Measurements from ENCODE around the gene LEMD1.
A peak's percentile ranks its signal among the peaks of the same experiment; 100 is the strongest.
"Not testable (repeated sequence)": the region's sequence is repeated elsewhere in the genome, so short reads cannot be mapped to it uniquely, and the experiment has no call there.

The LEMD1 gene

DNA sequence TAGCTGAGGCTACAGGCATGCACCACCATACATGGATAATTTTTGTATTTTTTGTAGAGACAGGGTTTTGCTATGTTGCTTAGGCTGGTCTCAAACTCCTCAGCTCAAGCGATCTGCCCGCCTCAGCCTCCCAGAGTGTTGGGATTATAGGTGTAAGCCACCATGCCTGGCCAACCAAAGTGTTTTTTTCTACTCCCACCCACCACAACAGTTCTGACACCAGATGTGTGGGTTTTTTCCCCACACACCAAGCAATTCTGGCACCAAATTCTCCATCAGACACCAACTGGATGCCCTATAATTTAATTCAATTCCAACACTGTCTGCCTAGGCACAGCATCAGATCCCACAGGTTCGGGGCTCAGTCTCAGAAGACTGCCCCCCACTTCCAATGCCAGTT lies 44.5 kb downstream of the LEMD1 start:
- no peak for DNase-seq

DNA sequence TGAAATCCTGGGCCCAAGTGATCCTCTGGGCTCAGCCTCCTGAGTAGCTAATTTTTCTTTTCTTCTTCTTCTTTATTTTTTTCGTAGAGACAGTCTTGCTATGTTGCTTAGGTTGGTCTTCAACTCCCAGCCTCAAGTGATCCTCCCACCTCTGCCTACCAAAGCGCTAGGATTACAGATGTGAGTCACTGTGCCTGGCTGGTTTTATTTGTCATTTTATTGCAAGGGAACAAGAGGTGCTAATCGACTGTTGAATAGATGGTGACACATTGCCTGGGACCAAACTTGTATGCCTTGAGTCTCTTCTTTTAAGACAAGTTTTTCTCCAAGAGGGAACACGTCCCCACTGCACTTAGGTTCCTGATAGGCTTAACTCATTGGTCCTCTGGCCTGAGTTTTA lies 45.1 kb downstream of the LEMD1 start:
- no peak for DNase-seq

DNA sequence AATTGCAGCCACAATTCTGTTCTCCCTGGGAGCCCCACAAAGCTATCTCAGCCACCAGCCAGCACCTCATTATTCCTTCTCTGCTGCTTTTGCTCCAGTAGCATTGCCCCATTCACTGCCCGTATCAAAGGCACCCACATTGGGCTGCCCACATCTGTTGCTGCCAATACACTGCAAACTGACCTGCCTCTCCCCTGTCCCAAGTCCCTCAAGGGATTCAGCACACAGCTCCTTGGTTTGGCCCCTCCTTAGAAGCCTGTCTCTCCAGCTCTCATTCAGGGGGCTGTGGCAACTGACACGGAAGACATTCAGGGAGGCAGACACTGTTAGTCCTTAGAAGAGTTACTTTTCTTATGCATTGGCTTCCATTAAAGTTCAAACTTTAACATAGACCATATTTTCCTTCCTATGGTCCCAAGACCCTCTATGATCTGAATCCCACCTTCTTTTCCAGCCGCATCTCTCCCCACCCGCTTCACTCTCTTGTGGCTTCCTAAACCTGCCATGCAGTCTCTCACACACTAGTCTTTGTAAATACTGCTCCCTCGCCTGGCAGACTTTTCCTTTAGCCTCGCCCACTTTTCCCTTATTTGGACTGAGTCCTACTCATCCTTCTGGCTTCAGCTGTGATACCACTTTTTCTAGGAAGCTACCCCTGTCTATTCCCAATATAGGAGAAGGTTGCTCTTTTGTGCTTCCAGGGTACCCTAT lies 45.9 kb downstream of the LEMD1 start:
- DNase-seq: peak in 1 of 2 experiments; percentile 35

DNA sequence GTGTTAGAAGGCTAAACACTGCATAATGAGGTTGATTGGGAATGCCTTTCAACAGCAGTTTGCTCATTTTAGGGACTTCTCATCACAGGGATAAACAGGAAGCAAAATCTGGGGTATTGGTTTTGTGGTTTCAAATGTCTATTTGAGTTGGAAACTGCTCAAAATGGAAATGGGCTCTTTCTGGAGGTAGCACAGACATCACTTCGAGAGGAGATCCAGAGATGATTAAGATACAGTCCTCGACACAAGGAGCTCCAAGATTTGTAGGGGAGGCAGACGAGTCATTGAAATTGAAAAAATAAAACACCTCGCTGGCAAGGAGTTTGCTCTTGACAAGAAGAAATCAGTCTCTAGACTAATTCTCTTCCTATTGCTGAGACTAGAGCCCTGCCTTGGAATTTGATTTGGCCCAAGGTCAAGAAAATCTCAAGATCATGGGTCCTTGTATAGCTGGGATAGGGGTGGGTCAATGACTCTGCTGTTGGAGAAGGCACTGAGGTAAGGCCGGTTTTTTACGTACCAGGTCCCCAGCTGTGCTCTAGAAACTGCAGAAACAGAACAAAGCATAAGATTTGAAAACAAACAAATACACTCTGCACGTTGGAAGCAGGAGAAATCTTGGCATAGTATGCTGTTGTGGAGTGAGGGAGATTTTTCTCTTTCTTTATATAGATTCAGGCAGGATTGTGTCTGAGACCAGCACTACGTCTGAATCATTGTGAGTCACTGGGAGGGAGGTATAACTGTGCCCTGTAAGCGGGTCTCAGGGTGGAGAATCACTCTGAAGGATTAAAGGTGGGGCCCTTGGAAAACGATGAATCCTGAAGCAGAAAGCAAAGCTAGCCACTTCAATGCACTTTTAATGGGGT lies 47.4 kb downstream of the LEMD1 start:
- no peak for DNase-seq

DNA sequence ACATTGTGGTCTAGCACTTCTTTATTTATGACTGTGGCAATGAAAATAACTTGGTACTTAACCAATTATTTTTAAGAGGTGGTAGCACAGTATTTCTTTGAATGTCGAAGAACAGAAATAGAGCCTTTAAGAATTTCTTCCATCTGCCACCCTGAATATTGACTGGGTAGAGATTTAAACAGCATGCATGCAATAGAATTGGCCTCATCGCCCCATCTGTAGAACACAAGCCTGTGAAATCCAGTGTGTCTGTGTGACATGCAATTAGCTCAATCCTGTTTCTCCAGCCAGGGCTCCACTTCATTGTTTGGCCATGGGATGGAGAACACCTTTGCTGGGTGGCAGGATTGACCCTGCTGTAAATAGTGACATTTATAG lies 48.1 kb downstream of the LEMD1 start:
- DNase-seq: no peak

DNA sequence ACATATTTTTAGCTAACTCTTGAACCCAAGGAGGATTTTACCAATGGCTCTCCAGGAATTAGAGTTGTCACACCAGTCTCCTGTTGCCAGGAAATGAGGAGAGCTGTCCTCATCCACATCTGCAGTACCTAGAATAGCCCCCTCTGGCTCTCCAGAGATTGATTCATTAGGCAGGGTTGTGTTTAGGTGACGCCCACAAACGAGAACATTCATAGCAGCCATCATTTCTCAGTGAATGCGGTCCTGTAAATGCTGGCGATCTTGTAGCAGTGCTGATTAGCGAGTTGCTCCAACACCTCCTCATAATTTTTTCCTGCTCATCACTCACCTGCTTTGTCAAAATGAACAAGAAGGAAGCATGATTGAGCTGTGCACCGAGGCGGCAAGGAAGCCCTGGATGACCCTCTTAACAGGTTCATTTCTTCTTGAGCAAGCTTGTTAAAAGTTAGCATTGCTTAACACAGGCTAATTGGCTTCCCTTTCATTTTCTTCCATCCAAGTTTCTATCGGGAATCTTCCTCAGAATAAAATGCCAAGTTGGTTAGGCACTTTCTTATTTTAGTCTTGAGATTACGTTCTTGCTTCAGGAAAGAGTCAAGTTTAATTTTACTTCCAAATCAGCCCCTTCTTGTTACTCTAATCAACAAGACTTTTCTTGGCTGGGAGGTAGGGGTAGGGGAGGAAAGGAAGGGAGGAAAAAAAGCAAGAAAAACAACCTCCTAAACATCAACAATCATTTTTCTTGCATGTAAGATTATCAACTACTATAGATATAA lies 48.6 kb downstream of the LEMD1 start:
- no peak for DNase-seq

DNA sequence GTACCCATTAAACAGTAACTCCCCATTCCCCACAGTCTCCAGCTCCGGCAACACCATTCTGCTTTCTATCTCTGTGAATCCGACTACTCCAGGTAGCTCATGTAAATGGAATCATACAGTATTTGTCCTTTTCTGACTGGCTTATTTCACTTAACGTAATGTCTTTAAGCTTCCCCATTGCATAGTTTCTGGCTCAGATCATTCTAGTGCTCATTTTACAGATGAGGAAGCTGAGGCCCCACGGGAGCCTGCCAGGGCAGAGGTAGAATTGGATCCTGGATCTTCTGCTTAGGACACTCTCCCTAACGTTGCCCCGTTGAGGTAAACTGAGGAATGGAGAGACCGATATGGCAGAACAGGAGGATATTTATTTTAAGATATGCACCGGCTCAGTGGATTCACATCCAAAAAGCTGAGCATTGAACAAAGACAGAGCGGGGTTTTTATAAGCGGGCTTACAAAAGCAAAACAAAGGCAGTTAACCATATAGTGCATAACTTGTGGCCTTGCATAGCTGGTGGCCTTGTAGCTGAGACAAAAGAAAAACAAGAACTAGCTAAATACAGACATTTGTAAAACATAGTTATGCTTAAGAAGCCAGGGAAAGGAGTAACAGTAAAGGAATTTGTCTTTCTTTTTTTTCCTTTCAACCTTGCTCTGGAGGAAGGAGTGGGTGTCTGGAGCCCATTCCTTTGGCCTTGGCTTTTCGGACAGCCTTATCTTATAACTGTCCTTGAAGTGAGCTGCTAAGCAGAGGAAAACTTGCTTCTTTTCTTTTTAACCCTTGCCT lies 49.8 kb downstream of the LEMD1 start:
- DNase-seq: no peak

DNA sequence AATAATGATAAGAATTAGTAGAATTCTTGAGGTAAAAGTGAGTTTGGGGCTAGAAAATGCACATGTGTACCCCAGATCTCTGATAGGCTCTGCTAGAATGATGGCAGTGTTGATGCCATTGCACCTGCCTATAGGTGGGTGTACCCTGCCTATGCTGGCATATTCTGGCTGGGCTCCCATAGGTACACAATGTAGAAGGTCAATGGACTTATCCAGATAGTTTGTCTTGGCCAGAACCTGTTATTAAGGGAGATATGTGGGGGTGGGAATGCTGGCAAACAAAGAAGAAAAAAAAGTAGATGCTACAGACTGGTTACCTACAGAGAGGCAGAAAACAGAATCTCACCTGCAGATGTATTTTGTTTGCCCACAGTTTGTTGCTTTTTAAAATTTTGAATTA lies 51.1 kb downstream of the LEMD1 start:
- DNase-seq: no peak

DNA sequence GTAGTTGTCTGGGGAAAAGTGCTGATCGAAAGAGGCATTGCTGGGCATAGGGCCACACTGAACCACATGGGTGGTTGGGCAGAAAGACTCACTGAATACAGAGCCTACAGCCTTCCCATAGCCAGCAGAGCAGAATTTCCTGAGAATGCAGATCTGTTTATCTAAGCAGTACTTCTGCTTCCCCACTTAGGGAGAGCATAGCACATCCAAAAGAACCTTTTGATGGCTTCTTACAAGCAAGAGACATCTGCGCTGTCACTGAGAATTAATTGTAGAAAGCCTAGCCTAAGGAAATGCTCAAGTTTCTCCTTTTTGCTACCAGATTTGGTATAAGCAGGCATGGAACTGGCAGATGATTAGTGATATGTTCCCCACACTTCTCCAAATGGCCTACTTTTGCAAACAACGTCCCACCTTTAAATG lies 52.1 kb downstream of the LEMD1 start:
- DNase-seq: no peak

DNA sequence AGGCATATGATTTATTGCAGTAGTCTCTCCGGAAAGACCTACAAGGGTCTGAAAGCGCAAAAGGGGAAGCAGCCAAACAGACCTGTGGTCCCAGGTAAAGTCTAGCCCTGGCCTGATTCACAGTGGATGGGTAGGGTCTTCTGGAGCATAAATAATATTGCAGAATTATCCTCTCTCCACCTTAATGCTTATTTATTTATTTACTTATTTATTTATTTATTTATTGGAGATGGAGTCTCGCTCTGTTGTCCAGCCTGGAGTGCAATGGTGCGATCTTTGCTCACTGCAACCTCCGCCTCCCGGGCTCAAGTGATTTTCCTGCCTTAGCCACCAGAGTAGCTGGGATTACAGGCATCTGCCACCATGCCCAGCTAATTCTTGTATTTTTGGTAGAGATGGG lies 53.4 kb downstream of the LEMD1 start:
- DNase-seq: no peak

DNA sequence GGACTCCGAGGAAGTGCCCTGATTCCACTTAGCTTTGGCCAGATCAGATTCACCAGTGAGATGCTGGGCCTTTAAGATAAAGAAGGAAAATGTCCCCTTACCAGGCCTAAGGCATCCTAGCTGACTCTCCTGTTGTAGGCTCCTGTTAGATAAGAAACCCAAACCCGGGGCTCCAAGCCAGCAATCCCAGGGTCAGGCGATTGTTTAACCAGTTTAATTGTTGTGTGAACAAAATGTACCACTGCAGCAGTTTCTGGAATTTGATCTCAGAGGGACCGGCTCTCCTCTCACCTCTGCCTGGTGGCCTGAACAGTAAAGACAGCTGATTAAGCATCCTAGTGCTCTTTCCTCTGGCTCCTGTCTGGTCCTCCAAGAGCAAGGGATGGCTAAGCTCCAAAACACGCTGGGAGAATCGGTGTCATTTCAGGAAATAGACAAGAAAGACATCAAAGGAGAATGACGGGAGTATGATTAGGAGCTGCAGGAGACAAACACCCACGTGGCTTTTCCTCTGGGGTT lies 55.9 kb downstream of the LEMD1 start:
- DNase-seq: no peak

DNA sequence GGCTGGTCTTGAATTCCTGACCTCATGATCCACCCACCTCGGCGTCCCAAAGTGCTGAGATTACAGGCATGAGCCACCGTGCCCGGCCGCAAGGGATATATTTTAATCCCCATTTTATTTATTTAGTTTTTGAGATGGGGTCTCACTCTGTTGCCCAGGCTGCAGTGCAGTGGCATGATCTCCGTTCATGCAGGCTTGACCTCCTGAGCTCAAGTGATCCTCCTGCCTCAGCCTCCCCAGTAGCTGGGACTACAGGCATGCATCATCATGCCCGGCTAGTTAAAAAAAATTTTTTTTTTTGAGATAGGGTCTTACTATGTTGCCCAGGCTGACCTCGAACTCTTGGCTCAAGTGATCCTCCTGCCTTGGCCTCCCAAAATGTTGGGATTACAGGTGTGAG lies 56.8 kb downstream of the LEMD1 start:
- not testable (repeated sequence) for DNase-seq

DNA sequence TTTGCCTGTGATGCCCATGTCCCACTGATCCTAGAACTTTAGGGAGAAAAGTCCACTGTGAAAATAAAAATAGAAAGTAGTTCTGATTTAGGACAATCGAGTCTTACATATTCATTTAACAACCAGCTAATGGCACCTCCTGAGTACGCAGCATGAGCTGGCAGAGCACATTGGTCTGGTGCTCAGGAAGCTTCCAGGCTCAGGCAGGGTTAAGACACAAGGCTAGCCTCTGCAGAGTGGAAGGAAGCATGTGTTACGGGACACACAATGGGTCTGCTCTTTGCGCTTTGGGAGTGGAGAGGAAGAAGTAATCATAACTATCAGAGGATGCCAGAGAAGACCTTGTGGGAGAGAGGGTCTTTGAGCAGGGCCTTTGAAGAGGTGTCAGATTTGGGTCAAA lies 61.0 kb downstream of the LEMD1 start:
- no peak for DNase-seq

DNA sequence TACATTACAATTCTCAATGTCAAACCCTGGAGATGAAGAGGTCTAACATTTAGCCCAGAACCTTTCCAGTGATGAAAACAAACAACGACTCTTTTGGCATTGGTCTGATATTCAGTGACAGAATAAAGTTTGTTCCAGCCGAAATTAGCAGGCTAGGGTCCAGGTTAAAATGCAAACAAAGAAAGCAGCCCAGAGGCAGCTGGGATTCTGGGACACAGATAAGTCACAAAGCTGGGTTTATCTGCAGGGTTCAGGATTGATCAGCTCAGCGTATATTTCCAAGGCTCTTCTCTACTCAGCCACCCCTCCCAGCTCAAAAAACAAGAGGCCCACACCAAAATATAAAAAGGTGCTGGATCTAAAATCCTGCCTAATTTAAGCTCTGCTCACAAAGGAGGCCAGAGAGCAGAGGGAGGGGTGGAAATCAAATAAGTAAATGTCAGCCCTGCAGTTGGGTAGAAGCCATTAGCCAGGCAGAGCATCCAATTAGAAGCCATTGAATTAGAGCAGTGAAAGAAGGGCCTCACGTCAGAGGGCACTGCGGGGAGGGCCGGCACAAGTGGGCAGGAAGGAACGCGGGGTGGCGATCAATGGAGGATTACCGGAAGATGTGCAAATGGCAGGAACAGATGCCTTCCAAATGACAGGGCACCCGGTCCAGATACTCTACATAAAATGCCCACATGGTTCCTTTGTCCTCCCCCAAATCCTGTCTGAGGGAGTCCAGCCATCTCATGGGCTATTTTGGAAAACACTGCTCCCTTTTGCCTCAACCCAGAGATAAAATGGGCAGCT lies 61.9 kb downstream of the LEMD1 start:
- DNase-seq: no peak

DNA sequence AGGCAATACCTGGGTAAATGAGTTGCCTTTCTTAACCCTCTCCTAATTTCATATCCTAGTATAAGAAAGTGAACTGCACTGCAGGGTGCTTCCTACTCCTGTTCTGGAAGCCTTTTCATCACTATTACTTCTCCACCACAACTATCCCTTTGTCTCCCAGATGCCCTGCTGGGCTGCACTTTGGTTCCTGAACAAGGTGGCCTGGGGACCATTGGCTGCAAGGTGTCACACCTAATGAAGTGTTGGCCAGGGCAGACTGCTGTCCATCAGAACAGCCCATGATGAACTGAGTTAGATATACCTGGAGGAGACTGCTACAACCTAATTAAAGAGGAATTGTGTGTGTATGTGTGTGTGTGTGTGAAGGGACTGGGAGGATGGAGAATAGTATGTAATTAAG lies 63.3 kb downstream of the LEMD1 start:
- DNase-seq: no peak

DNA sequence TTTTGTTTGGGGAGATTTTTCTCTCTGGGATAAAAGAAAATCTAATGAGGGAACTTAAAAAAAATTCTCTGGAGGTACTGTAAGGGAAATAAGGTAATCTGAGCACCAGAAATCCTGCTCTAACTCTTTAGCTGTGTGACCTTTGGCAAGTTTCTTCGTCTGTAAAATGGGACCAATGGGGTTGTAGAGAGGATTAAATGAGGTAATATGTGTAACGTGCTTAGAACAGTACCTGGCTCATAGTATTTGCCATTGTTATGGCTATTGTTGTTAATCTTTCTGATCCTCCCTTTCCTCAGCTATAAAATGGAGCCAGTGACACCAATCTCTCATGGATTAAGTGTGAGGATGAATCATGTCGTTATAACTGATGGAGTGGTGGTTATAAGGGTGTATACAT lies 64.3 kb downstream of the LEMD1 start:
- no peak for DNase-seq

DNA sequence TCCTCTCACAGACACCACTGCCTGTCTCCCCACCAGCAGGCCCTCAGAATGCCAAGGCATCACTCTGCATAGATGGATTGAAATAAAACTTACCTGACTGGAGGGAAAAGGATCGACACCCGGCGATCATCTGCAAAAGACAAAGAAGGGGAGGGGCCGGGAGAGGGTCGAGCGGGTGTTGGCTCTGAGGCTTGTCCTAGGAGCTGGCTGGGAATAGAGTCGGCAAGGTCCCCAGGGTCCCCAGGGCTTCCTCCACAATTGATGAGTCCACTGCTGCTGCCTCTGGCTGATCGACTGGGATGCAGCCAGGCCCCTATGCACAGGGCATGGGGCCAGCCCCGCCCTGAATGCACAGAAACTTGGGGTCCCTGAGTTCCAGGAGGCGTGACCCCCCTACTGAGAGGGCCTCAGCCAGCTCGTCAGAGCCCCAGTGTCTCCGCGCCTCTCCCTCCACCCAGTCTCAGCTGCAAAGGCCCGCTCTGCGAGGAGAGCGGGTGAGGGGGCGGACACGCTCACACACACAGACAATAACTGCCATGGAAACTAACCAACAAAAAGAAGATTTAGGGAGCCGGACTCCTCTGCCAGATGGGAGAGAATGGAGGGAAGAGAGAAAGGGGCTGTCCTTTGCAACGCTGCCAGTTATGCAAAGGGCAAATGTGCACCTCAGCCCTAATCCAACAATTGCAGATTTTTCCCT lies 65.3 kb downstream of the LEMD1 start, which contains the start of gene KLHDC8A:
Gene KLHDC8A, minus strand, starts transcription at position 483 of the 700 bp plus-strand sequence. CDS start 13,318 bp downstream, outside the sequence.
- no peak for DNase-seq

DNA sequence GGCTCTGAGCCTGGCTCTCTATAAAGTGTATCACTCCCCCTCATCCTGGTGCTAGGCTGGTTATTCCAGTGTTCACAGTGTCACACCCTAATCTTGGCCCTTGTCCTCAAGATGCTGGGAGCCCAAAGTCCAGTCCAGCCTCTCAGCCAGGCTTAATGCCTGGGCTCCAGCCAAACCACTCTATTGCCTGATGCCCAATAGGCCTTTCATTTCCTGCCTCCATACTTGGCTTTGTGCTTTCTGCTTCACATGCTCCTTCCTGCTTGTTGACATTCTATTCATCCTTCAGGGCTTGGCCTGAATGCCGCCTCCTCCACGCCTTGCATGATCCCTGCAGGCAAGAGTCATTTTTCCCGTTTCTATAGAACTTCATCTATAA lies 66.8 kb downstream of the LEMD1 start:
- DNase-seq: no peak

DNA sequence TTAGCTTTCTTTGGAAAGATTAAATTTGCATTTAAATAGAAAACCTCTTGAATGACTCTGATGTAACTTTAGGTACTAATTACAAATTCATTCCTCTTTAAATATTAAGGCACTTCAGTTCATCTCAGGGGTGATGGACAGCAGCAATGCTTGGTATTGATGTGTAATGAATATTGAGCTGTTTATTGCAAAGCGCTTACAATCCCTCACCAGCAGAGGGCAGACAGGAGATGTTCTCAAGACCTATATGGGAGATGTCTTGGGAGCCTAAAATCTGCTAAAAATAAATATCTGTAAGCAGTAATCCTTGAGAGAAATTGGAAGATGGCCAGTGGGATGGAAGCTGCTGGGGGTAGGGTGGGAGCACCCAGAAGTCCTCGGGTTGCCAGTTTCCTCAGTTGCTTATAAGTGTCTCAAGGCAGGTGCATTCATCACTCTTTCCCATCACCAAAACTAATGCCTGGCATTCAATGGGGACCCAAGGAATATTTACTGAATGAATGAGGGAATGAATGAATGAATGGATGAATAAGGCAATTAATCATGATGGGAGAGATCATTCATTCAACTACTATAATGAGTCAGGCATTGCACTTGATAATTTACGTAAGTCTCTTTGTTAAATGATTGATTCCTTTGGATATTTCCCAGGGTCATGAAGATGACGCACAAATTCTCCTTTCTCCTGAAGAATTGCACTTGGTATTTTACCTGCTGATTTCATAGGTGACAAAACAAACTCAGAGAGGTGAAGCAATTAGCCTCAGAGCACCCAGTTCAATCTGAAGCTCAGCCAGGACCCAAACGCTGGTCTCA lies 67.4 kb downstream of the LEMD1 start:
- peak; percentile 55 to 74 for DNase-seq

DNA sequence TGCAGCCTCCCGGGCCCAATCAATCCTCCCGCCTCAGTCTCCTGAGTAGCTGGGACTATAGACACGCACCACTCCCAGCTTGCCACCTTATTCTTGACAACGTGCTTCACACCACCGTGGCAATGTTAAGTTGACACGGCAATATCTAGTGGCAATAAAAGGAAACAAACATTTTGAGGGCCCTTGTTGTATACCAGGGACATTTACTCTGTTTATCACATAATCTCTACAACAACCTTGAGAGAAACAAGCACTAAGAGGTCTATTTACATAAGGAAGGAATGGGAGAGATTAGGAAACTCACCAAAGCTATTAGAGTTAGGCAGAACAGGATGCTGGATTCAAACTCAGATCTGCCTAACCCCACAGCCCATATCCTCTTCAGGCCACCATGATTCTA lies 68.2 kb downstream of the LEMD1 start:
- no peak for DNase-seq
